HepG2 (cell line): ENCODE data around the gene GRB2. TPM values are rescaled to one million over a fixed set of nuclear protein-coding genes. Genes with fewer than 3 reads are reported as not detected.

Experiments
- IKZF4 ChIP-seq: sonication (generic); formaldehyde crosslinking; IDR thresholded peaks from 2 replicates; pipeline ENCODE4 v1.5.1; 2020; ENCODE audit warnings: borderline replicate concordance, mild to moderate bottlenecking, low read depth, missing genetic modification reagents; ENCODE audit errors: not compliant biosample characterization
- MNT ChIP-seq: fragments of 450-650 bp; IDR thresholded peaks from 2 replicates; pipeline ENCODE4 v1.6.1; 2016
- NPAS2 ChIP-seq: sonication (generic); formaldehyde crosslinking; IDR thresholded peaks from 2 replicates; pipeline ENCODE4 v1.8.0; 2022; ENCODE audit warnings: mild to moderate bottlenecking, missing genetic modification reagents, borderline replicate concordance
- POLR2A ChIP-seq, 2 experiments: IDR thresholded peaks; 2 replicates each; pipeline ENCODE4 v1.6.1; 2011; ENCODE audit warnings: low read depth in 2 of 2, low read length in 2 of 2, mild to moderate bottlenecking in 1 of 2, moderate library complexity in 1 of 2; ENCODE audit not compliant: insufficient read depth in 1 of 2
- SMAD9 ChIP-seq: sonication (generic); formaldehyde crosslinking; IDR thresholded peaks from 2 replicates; pipeline ENCODE4 v1.5.1; 2020; ENCODE audit warnings: mild to moderate bottlenecking, missing genetic modification reagents
- SOX6 ChIP-seq, 2 experiments: fragments of 450-650 bp in 1 of 2; sonication (generic) in 1 of 2; formaldehyde crosslinking in 1 of 2; IDR thresholded peaks; 2 replicates each; pipeline versions ENCODE4 v1.4.0 to v1.6.1; 2017 to 2020; ENCODE audit warnings: antibody characterized with exemption in 1 of 2, mild to moderate bottlenecking in 1 of 2, missing genetic modification reagents in 1 of 2
- TRIM24 ChIP-seq: sonication (generic); formaldehyde crosslinking; IDR thresholded peaks from 2 replicates; pipeline ENCODE4 v1.8.0; 2022; ENCODE audit warnings: mild to moderate bottlenecking, missing genetic modification reagents
- ZKSCAN5 ChIP-seq: sonication (generic); formaldehyde crosslinking; IDR thresholded peaks from 2 replicates; pipeline ENCODE4 v1.5.1; 2020; ENCODE audit warnings: mild to moderate bottlenecking, missing genetic modification reagents
- ZNF549 ChIP-seq: sonication (generic); formaldehyde crosslinking; IDR thresholded peaks from 2 replicates; pipeline ENCODE4 v1.5.0; 2020; ENCODE audit warnings: missing genetic modification reagents
- ZNF672 ChIP-seq: sonication (generic); formaldehyde crosslinking; IDR thresholded peaks from 2 replicates; pipeline ENCODE4 v1.8.1; 2022; ENCODE audit warnings: missing genetic modification reagents
- polyA plus RNA-seq, 8 experiments: library from polyadenylated mRNA; depleted of rRNA in 3 of 8; stranded (reverse) in 7 of 8; unstranded in 1 of 8; fragments of >200 nt; fragmentation: Illumina TruSeq in 4 of 8; extraction: Trizol in 4 of 8; gene quantifications; 2 replicates each; pipeline versions ENCODE4 v1.2.1 to v1.2.3, GENCODE V29; 2011 to 2016; ENCODE audit warnings: low read depth in 4 of 8, missing spikeins in 1 of 8, mixed read lengths in 1 of 8; ENCODE audit not compliant: insufficient read depth in 1 of 8
- total RNA-seq, 5 experiments: library from RNA; depleted of rRNA; stranded (reverse); fragments of >200 nt; fragmentation: Illumina TruSeq; extraction: Trizol; gene quantifications; 2 replicates each; pipeline ENCODE4 v1.2.3, GENCODE V29; 2016; ENCODE audit warnings: low read depth in 1 of 5
- TF ChIP-seq, protein P1 (sequence below): IDR thresholded peaks from 2 replicates; pipeline ENCODE4 v1.6.1; 2012; ENCODE audit warnings: low read length, improper control_type of control experiment
- TF ChIP-seq, protein P2 (sequence below): sonication (generic); formaldehyde crosslinking; IDR thresholded peaks from 2 replicates; pipeline ENCODE4 v1.8.1; 2023; ENCODE audit warnings: mild to moderate bottlenecking, missing genetic modification reagents, borderline replicate concordance
- TF ChIP-seq, protein P3 (sequence below): sonication (generic); formaldehyde crosslinking; IDR thresholded peaks from 2 replicates; pipeline ENCODE4 v1.4.0; 2020; ENCODE audit warnings: missing genetic modification reagents
- TF ChIP-seq, protein P4 (sequence below): sonication (generic); formaldehyde crosslinking; IDR thresholded peaks from 2 replicates; pipeline ENCODE4 v1.4.0; 2020; ENCODE audit warnings: missing genetic modification reagents, mild to moderate bottlenecking, borderline replicate concordance
- TF ChIP-seq, protein P5 (sequence below): sonication (generic); formaldehyde crosslinking; IDR thresholded peaks from 2 replicates; pipeline ENCODE4 v1.8.1; 2023; ENCODE audit warnings: mild to moderate bottlenecking, missing genetic modification reagents
- TF ChIP-seq, protein P6 (sequence below): sonication (generic); formaldehyde crosslinking; IDR thresholded peaks from 2 replicates; pipeline ENCODE4 v1.5.0; 2020; ENCODE audit warnings: mild to moderate bottlenecking, missing genetic modification reagents

The GRB2 gene
- total and polyA plus RNA-seq, 2 of the 13 experiments (the other 11 are each of a cell fraction or from before 2014, with no cell fraction given): 84.6 to 92.3 TPM

DNA sequence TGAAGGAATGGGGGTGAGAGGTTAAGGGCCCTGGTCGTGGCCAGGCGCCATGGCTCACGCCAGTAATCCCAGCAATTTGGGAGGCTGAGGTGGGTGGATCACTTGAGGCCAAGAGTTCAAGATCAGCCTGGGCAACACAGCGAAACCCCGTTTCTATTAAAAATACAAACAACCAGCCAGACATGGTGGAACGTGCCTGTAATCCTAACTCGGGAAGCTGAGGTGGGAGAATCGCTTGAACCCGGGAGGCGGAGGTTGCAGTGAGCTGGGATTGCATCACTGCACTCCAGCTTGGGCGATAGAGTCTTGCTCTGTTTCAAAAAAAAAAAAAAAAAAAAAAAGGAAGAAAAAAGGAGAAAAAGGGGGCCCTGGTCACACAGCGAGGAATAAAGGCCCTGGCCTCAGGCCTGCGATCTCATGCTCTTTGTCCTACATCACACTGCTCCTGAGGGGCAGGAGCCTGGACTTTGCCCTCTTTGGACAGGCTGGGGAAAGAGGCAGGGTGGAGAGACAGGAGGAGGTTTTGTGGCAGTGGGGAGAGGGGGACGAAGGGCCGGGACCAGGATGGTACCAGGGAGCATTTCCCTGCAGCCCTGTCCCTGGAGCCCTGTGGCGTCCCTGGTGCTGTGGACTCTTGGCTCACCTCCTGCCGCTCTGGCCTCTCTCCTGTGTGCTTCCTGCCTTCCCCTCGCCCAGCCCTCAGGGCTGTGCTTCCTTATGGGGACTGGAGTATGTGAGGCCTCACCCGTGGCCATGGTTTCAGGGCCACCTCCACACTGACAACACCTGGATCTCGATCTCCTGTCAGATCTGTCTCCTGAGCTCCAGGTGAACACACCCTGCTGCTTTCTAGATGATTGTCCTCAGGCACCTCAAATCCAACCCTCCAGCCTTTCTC lies 96.5 kb downstream of the GRB2 start (continued):
- TF ChIP-seq, protein P1, sequence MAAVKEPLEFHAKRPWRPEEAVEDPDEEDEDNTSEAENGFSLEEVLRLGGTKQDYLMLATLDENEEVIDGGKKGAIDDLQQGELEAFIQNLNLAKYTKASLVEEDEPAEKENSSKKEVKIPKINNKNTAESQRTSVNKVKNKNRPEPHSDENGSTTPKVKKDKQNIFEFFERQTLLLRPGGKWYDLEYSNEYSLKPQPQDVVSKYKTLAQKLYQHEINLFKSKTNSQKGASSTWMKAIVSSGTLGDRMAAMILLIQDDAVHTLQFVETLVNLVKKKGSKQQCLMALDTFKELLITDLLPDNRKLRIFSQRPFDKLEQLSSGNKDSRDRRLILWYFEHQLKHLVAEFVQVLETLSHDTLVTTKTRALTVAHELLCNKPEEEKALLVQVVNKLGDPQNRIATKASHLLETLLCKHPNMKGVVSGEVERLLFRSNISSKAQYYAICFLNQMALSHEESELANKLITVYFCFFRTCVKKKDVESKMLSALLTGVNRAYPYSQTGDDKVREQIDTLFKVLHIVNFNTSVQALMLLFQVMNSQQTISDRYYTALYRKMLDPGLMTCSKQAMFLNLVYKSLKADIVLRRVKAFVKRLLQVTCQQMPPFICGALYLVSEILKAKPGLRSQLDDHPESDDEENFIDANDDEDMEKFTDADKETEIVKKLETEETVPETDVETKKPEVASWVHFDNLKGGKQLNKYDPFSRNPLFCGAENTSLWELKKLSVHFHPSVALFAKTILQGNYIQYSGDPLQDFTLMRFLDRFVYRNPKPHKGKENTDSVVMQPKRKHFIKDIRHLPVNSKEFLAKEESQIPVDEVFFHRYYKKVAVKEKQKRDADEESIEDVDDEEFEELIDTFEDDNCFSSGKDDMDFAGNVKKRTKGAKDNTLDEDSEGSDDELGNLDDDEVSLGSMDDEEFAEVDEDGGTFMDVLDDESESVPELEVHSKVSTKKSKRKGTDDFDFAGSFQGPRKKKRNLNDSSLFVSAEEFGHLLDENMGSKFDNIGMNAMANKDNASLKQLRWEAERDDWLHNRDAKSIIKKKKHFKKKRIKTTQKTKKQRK: no peak
- TF ChIP-seq, protein P2, sequence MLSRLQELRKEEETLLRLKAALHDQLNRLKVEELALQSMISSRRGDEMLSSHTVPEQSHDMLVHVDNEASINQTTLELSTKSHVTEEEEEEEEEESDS (CRISPR knock-in tag): no peak
- TF ChIP-seq, protein P3, sequence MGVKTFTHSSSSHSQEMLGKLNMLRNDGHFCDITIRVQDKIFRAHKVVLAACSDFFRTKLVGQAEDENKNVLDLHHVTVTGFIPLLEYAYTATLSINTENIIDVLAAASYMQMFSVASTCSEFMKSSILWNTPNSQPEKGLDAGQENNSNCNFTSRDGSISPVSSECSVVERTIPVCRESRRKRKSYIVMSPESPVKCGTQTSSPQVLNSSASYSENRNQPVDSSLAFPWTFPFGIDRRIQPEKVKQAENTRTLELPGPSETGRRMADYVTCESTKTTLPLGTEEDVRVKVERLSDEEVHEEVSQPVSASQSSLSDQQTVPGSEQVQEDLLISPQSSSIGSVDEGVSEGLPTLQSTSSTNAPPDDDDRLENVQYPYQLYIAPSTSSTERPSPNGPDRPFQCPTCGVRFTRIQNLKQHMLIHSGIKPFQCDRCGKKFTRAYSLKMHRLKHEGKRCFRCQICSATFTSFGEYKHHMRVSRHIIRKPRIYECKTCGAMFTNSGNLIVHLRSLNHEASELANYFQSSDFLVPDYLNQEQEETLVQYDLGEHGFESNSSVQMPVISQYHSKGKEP (CRISPR knock-in tag): no peak; the same call in 1 of the 2 replicates
- TF ChIP-seq ZKSCAN5 (CRISPR knock-in tag) (peak; percentile 94), NPAS2 (CRISPR knock-in tag) (no peak), TRIM24 (no peak), IKZF4 (CRISPR knock-in tag) (peak; percentile 45), ZNF672 (no peak), SOX6 (IDR thresholded peaks at IDR 0.05) (no peak), SOX6 (CRISPR knock-in tag; IDR thresholded peaks at IDR 0.05) (peak; percentile 85), POLR2A (IDR thresholded peaks at IDR 0.05; ENCODE audit: insufficient read depth in 1 of 2, low read depth in 2 of 2, low read length in 2 of 2) (peak; percentile 93), SMAD9 (CRISPR knock-in tag) (peak; percentile 71; the same call in 1 of the 2 replicates), ZNF549 (no peak), MNT (0 out of 2 replicates have a peak, but pooled peaks have one; percentile 12)
- TF ChIP-seq, protein P4, sequence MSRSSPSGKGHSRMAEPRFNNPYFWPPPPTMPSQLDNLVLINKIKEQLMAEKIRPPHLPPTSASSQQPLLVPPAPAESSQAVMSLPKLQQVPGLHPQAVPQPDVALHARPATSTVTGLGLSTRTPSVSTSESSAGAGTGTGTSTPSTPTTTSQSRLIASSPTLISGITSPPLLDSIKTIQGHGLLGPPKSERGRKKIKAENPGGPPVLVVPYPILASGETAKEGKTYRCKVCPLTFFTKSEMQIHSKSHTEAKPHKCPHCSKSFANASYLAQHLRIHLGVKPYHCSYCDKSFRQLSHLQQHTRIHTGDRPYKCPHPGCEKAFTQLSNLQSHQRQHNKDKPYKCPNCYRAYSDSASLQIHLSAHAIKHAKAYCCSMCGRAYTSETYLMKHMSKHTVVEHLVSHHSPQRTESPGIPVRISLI (CRISPR knock-in tag): peak; percentile 91
- TF ChIP-seq, protein P5, sequence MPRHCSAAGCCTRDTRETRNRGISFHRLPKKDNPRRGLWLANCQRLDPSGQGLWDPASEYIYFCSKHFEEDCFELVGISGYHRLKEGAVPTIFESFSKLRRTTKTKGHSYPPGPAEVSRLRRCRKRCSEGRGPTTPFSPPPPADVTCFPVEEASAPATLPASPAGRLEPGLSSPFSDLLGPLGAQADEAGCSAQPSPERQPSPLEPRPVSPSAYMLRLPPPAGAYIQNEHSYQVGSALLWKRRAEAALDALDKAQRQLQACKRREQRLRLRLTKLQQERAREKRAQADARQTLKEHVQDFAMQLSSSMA (CRISPR knock-in tag): peak; percentile 41; the same call in 1 of the 2 replicates
- TF ChIP-seq, protein P6, sequence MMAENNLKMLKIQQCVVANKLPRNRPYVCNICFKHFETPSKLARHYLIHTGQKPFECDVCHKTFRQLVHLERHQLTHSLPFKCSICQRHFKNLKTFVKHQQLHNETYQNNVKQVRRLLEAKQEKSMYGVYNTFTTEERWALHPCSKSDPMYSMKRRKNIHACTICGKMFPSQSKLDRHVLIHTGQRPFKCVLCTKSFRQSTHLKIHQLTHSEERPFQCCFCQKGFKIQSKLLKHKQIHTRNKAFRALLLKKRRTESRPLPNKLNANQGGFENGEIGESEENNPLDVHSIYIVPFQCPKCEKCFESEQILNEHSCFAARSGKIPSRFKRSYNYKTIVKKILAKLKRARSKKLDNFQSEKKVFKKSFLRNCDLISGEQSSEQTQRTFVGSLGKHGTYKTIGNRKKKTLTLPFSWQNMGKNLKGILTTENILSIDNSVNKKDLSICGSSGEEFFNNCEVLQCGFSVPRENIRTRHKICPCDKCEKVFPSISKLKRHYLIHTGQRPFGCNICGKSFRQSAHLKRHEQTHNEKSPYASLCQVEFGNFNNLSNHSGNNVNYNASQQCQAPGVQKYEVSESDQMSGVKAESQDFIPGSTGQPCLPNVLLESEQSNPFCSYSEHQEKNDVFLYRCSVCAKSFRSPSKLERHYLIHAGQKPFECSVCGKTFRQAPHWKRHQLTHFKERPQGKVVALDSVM: no peak; the same call in 1 of the 2 replicates
